HG02840 (cell line): Measurements from ENCODE around the gene NR0B2.

Source experiments
- ATAC-seq: cut with Tn5 transposase; IDR thresholded peaks from one replicate; pipeline ENCODE4 v1.9.1; 2021; ENCODE audit warnings: mild to moderate bottlenecking, moderate library complexity, moderate number of reproducible peaks; ENCODE audit not compliant: unreplicated experiment, low FRiP score

NR0B2 gene

GRCh38 chr1:26938004-26938658 lies 24.4 kb upstream of the NR0B2 start:
- ATAC-seq = no peak

GRCh38 chr1:26936823-26937222 lies 23.0 kb upstream of the NR0B2 start:
- ATAC-seq = no peak

GRCh38 chr1:26932531-26932930 lies 18.8 kb upstream of the NR0B2 start:
- no peak for ATAC-seq

- ATAC-seq = no peak
Observed at GRCh38 chr1:26923711-26924110, 9.9 kb upstream of the NR0B2 start.

- no peak for ATAC-seq
Observed at GRCh38 chr1:26922901-26923300, 9.1 kb upstream of the NR0B2 start.

- no peak for ATAC-seq
Observed at GRCh38 chr1:26922431-26922729, 8.6 kb upstream of the NR0B2 start.

- ATAC-seq = peak; percentile 96
Observed at GRCh38 chr1:26921540-26922430, 8.0 kb upstream of the NR0B2 start, which contains the start of gene NUDC. Gene NUDC (plus strand): TSS chr1:26921743. CDS start chr1:26921849, 106 bp downstream.

- peak; percentile 26 for ATAC-seq
Observed at GRCh38 chr1:26921126-26921539, 7.4 kb upstream of the NR0B2 start.

- ATAC-seq = no peak
Observed at GRCh38 chr1:26915204-26915842, 1.5 kb upstream of the NR0B2 start.

- ATAC-seq = no peak
Observed at GRCh38 chr1:26913389-26913753, 404 bp downstream of the NR0B2 start.

- no peak for ATAC-seq
Observed at GRCh38 chr1:26912147-26912490, 1.7 kb downstream of the NR0B2 start.

- ATAC-seq = no peak
Observed at GRCh38 chr1:26911399-26912146, 2.2 kb downstream of the NR0B2 start.

GRCh38 chr1:26910343-26911160 lies 3.2 kb downstream of the NR0B2 start:
- ATAC-seq = no peak

- no peak for ATAC-seq
Observed at GRCh38 chr1:26909951-26910342, 3.8 kb downstream of the NR0B2 start.

GRCh38 chr1:26907071-26907917 lies 6.5 kb downstream of the NR0B2 start:
- no peak for ATAC-seq

- ATAC-seq = no peak
Observed at GRCh38 chr1:26900815-26901511, 12.8 kb downstream of the NR0B2 start.

GRCh38 chr1:26900001-26900814 lies 13.6 kb downstream of the NR0B2 start, which contains the start of gene GPATCH3:
Gene GPATCH3 (minus strand): TSS chr1:26900467. CDS start chr1:26900442, 25 bp downstream.
- ATAC-seq = peak; percentile 90

GRCh38 chr1:26897351-26897750 lies 16.4 kb downstream of the NR0B2 start:
- ATAC-seq = no peak
